ENCODE measurements around the gene COL21A1.

The COL21A1 gene

DNA sequence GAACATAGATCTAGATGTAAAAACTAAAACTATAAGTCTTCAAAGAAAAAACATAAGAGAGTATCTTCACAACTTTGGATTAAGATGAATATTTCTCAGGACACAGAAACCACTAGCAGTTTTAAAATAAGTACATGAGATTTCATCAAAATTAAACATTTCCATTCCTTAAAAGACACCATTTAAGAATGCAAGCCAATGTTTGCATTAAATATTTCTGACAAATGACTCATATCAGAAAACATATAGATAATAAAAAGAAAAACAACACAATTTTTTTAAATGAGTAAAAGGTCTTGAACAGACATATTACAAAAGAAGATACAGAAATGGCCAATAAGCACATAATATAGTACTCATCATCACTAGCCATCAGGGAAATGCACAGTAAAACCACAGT is 59.7 kb downstream of the COL21A1 start:
- DNase-seq (ENCODE audit: low spot score) = no peak

DNA sequence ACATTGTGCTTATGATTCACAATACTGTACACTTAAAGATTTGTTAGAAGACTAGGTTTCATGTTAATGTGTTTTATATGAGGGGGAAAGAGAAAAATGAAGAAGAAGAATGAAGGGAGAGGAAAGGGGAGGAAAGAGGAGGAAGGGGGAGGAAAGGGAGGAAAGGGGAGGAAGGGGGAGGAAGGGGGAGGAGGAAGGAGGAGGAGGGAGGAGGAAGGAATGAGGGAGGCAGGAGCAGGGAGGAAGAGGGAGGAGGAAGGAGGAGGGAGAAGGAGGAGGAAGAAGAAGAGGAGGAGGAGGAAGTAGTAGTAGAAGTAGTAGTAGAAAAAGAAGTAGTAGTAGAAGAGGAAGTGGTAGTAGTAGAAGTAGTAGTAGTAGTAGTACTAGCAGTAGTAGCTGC is 70.6 kb downstream of the COL21A1 start:
- no peak for DNase-seq (ENCODE audit: low spot score)

DNA sequence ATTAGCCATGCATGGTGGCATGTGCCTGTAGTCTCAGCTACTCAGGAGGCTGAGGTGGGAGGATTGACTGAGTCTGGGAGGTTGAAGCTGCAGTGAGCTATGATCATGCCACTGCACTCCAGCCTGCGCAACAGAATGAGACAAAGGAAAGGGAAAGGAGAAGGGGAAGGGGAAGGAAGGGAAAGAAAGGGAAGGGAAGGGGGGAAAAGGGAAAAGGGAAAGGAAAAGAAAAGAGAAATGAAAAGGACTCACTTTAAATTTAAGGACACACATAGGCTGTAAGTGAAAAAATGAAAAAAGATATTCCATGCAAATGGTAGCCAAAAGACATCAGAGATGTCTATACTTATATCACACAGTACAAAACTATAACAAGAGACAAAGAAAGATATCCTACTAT is 74.2 kb downstream of the COL21A1 start:
- no peak for DNase-seq (ENCODE audit: low spot score)

DNA sequence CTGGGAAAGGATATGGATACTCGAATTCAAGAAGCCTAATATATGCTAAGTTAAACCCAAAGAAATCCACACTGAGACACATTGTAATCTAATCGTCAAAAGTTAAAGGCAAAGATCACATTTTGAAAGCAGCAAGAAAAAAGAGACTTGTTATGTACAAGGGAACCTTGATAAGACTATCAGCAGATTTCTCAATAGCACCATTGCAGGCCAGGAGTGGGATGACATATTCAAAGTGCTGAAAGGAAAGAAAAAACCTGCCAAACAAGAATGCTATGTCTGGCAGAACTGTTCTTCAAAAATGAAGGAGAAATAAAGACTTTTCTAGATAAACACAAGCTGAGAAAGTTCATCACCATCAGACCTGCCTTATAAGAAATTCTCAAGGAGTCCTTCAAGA is 75.2 kb downstream of the COL21A1 start:
- no peak for DNase-seq (ENCODE audit: low spot score)

DNA sequence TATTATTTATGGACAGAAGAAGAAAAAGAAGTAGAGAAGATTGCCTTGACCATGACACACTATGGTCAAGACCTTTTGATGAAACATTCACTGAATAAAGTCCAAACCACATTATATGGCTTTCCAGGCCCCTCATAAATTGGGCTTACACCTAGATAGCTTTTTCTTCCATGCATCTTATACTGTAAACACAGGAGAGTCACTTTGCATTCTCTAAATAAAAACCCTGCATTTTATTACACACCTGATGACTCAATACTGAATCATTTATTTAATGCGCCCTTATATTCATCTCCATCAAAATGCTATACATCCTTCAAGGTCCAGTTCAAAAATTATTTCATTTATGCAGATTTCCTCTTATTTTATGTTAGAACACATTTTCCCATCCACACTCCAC is 78.0 kb downstream of the COL21A1 start:
- DNase-seq (ENCODE audit: low spot score) = no peak

DNA sequence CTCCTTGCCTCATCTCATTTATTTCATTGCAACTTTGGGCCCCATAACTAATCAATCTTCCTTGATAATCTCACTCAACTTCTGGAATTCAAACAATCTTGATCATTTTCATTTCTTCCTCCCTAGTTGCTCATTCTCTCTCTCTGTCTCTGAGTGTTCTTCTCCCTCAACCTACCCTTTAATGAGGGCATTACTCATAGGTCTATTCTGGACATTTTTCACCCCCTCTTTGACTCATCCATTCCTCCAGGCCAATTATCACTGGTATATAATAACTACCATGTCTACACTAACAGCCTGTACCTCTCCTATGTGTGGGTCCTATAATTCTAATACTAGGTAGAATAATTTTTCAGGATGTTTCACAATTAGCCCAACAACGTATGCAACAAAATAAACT is 78.8 kb downstream of the COL21A1 start:
- no peak for DNase-seq (ENCODE audit: low spot score)

DNA sequence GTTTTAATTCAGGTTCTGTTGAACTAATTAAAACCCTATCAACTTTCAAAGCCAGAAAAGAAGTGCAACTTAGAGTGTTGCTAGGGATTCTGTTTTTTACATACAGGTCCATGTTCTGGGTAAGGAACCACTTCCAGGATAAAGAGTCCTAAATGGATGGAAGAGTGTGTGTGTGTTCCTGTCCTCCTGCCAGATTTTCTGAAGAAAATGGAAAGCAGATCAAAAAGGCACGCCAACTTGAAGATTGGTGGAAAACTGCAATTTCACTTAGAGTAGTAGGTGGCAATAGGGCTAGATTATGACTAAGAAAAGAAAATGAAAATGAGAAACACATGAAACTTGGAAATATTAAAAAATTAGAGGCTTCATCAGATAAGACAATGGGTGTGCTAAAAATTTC is 85.3 kb downstream of the COL21A1 start:
- DNase-seq (ENCODE audit: low spot score) = no peak

DNA sequence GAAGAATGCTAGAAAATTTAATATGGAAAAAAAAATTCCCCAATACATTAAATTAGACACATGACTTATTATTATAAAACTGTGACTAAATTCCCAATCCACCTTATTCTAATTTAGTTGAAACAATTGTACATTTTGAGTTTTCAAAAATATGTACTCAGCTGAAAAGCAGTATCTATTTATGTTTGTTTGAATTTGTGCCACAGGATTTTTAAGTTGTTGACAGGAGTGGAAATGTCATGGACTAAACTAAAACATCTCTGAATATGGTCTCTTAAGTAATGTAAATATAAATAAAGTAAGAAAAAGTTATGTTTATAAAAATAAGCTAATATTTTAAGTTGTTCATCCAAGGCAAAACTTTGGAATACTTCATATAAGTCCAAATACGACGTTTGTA is 86.9 kb downstream of the COL21A1 start:
- no peak for DNase-seq (ENCODE audit: low spot score)

DNA sequence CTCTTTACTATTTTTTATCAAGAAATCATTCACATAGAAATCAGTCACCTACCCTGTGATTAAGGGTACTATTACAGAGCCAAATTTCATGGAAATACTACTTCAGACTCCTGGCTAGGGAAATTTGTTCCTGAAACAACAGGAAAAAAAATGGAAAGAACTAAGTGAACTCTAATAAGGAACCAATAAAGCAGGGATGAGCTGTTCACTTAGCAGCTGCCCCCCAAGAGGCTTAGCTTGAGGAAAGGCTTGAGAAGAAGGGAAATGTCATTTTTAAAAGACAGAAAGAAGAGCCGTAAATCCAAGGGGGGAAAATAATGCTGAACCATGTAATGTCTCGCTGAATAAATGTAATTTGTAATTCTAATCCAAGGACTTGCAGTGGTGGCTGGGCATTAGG is 88.8 kb downstream of the COL21A1 start:
- no peak for DNase-seq (ENCODE audit: low spot score)

DNA sequence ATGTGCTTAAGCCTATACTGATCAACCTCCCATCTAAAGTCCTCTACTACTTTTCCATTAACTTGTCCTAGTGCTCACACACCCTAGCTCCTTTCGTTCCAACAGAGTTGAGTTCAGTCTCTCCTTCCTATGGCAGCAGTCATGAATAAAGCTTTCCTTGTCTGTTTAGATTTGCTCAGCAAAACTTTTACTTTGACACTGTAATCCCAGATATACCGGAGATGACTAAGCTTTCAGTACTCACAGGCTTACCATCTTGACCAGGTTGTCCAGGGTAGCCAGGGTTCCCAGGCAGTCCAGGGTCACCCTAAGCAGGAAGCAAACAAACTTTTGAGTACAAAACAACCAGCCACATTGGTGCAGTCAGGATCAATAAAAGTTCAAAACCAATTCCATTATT is 90.7 kb downstream of the COL21A1 start:
- no peak for DNase-seq (ENCODE audit: low spot score)

DNA sequence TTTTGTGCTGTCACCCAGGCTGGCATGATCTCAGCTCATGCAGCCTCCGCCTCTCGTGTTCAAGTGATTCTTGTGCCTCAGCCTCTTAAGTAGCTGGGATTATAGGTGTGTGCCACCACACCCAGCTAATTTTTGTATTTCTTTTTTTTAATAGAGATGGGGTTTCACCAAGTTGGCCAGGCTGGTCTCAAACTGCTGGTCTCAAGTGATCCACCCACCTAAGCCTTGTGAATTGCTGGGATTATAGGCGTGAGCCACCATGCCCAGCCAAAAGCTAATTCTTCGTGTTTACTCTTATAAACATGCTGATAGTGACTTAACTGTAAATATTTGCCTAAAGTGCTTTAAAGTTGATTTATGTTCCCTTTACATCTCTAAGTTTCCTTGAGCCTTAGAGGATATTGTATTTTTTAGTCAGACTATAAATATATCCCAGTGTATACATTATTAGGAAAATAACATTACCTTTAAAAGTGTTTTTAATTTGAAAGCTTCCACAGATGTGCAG is 91.7 kb downstream of the COL21A1 start:
- DNase-seq (ENCODE audit: low spot score) = no peak

DNA sequence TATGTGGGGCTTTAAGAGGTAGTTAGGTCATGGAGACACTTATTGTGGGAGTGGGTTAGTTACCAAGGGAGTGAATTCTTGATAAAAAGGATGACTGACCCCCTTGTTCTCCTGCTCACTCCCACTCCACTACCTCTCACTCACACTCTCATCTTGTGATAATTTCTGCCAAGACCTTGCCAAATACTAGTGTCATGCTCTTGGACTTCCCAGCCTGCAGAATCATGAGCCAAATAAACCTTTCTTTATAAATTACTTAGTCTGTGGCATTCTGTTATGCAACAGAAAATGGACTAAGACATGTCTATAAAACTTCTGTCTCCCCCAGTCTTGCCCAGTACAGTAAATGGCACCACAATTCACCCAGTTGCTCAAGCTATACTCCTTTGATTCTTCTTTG is 93.3 kb downstream of the COL21A1 start:
- DNase-seq (ENCODE audit: low spot score) = no peak

DNA sequence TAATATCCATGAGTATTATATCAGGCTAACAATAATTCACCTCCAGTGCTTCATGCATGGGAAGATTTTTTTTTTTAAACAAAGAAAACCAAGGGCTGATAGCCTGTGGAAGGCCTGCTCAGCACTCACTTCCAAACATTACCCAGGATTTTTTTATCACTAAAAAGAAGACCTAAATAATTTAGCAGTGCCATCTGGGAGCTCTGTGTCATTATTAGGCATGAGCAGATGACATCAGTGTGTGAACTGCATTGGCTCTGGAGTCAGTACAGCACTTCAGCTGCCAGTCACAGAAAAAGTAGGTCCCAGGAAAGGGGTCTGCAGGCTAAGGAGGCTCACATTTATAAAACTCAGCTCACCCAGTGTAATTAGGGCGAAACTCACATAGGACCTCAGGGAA is 94.8 kb downstream of the COL21A1 start:
- no peak for DNase-seq (ENCODE audit: low spot score)

DNA sequence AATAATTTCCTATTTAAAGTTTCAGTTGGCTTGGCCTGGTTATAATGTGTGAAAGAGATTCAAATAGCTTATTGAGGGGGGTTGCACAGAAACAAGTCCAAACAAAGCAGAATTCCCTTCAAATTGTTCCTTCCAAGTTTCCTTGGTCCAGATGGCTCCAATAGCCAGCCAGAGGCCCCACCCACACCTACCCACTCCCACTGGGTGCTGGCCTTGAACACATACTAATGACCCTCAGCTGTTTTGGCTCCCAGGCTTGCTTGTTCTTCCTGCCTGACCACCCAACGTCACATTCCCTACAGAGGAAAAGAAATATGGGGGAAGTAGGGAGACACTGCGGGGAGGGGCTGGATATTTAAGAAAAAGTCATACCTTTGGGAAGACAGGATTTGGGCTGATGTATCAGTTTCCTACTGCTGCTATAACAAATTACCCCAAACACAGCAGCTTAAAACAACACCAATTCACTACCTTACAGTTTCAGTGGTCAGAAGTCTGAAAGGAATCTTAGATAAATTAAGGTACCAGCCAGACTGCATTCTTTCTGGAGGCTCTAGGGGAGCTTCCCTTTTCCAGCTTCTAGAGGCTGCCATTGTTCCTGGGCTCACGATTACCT is 95.7 kb downstream of the COL21A1 start:
- no peak for DNase-seq (ENCODE audit: low spot score)

DNA sequence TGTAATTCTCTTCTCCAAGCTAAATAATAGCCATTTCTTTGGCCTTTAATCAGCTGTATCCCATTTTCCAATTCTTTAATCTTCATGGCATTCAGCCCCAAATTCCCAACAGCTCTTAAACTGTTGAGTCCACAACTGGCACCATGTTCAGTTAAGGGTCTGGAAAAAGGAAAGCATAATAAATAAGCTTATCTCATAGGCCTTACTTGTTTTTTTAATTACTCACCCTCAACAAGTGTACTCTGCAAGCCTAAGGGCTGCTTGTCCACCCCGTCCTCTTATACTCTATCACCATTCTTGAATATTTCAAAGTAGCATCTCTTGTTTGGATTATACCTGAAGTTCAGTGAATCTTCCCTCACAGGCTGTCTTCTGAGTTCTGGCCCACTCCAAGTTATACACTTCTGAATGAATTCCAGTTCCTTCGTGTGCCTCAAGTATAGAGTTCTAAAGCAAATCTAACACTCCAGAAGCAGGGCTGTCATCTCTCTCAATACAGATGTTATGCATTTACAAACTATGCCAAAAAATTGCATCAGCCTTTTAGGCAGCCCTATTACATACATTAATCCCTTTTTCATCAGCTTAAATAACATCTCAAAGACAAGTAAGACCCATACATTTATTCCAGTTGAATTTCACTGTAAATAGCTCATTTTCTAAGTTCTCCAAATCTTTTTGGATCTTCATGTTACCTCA is 98.7 kb downstream of the COL21A1 start:
- no peak for DNase-seq (ENCODE audit: low spot score)

DNA sequence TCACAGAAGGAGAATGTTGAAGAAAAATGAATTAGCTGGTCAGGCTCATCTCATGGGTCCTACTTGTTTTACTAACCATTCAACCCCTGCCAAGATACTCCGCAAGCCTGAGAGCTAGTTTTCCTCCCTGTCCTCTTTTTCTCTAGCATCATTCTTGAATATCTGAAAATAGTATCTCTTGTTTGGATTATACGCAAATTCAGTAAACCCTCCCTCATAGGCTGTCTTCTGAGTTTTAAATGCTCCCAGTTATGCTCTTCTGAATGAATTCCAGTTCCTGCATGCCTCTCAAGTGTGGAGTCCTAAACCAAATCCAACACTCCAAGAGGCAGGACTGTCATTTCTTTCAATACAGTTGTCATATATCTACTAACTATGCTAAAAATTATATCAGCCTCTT is 99.6 kb downstream of the COL21A1 start:
- DNase-seq (ENCODE audit: low spot score) = no peak

DNA sequence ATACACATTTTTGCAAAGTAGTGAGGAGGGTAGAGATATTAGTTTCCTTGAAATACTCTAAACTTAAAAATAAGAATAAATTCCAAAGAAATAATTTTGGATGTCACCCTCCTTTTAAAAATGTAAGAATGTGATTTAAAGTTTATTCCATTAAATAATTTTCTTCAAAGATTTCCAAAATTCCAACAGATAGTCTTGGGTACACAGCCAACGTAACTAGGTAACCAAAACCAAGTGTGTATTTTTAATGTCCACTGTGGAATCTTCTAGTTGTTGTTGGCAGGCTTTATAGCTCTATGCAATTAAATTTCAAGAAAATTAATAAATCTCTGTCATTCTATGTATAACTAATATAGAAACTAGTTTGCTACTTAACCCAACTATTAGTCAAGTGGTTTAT is 101.3 kb downstream of the COL21A1 start:
- no peak for DNase-seq (ENCODE audit: low spot score)

DNA sequence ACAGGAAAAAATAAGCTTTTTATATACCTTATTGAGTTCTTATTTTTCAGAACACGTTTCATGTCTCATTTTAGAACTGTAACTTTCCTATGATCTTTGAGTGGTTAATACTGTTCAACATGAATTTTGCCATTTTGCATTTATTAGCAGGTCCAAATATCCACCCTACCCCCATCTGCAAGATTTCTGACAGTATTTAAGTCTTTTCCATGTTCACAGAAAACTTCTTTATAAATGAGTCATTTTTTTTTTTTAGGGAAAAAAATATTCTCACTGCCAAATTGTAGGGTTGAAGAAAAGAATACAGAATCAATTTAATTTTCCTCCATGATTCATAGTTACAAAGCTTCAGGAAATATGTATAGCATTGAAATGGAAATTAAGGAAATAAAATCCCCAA is 101.8 kb downstream of the COL21A1 start:
- DNase-seq (ENCODE audit: low spot score) = no peak

DNA sequence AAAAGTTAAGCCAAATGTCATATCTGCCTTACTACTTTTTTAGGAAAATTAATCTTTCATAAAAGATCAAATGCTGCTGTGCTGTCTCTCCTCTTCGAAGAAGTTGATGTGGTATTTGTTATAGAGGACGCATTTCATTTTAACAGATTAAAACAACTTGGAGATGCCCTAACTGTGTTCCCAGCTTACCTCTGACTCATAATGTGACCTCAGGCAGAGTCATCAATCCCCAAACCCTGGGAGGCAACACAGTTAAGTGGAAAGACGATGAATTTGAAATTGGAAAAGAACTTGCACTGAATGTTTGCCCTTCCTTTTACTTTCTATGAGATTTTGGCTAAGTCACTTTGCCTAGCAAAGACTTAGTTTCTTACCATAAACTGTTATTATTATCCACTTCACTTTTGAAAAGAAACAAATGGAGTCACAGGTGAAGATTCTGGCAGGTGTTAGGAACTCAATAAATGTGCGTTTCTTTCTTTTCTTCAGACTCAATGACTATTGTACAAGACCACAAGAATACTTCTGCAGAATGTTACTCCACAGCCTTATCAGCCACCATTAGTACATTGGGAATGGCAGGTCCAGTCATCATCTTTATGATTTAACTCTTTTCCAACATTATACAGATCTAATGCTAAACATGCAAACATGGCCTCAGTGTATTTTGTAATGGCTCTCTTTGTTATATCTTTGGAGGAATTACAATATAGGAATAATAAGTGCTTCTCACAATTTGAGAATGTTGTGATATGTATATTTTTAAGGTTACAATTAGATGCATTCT is 102.6 kb downstream of the COL21A1 start:
- no peak for DNase-seq (ENCODE audit: low spot score)

DNA sequence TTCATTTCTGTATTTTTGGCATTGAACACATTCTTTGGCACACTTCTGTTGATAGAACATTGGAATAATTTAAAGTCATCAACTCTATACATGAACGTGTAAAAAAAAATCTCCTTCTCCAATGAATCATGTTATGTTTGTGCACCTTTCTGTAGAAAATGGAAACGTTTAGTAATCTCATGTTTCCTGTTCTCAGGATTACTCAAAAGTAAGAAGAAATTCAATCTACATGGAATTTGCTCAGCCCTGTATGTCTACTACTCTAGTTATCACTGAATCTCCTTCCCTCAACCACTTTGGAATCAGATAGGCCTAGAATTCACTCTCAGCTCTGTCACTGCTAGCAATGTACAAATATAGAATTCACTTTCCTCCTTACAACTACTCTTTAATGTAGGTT is 103.6 kb downstream of the COL21A1 start:
- no peak for DNase-seq (ENCODE audit: low spot score)

DNA sequence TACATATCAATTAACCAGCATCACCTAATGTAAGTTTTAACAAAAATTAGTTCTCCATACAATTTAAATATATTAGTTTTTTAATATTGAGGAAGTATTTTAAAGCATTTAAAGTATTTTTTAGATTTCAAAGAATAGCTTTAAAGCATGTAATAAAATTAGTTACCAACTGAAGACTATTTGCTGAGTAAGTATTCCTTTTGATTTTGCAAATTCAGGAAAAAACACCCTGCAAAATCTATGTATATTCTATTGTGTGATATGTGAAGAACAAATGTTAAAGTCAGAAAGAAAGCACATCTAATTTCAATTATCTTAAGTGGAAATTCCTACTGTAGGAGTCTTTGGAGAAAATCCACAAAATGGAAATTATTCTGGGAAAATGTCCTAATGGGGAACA is 107.3 kb downstream of the COL21A1 start:
- no peak for DNase-seq (ENCODE audit: low spot score)

DNA sequence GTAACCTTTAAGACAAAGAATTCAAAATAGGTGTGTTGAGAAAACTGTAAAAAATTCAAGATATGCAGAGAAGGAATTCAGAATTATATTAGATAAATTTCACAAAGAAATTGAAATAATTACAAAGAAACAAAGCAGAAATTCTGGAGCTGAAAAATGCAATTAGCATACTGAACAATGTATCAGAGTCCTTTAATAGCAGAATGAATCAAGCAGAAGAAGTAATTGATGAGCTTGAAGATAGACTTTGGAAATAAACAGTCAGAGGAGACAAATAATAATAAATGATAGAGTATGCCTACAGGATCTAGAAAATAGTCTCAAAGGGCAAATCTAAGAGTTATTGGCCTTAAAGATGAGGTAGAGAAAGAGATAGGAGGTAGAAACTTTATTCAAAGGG is 131.7 kb downstream of the COL21A1 start:
- DNase-seq (ENCODE audit: low spot score) = no peak

DNA sequence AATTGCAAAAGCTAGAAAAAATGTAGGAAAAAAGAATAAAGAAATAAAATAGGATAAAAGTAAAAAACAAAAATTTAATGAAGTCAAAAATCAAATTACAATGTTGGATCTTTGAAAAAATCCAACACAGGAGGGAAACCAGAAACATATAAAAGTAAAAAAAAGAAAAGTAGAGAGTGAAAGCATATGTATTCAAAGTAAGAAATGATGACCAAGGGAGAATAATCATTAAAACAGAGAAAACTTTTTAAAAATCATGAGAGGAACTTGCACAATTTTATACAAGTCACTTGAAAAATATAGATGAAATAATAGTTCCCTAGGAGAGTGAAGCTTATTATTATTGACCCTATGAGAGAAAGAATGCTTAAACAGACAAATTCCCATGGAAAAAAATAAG is 138.2 kb downstream of the COL21A1 start:
- no peak for DNase-seq (ENCODE audit: low spot score)

All from LoVo (cell line).